Peyer's patch (tissue), 4 donors: ENCODE results near the gene H2BK1.

ENCODE experiments used
- POLR2A ChIP-seq, 2 donors: fragments of 450-650 bp; IDR thresholded peaks; one replicate each; pipeline ENCODE4 v1.5.1; 2017; ENCODE audit warnings: antibody characterized with exemption in 2 of 2, mild to moderate bottlenecking in 2 of 2, moderate library complexity in 2 of 2
- TF ChIP-seq, protein P1 (sequence below), 6 experiments: fragments of 450-650 bp in 4 of 6; fragments of 200-600 bp in 2 of 6; sonication (generic) in 1 of 6; IDR thresholded peaks; one replicate each; pipeline ENCODE4 v1.5.1; 2017 to 2019; ENCODE audit warnings: antibody characterized with exemption in 6 of 6, mild to moderate bottlenecking in 3 of 6, moderate library complexity in 1 of 6

DNA sequence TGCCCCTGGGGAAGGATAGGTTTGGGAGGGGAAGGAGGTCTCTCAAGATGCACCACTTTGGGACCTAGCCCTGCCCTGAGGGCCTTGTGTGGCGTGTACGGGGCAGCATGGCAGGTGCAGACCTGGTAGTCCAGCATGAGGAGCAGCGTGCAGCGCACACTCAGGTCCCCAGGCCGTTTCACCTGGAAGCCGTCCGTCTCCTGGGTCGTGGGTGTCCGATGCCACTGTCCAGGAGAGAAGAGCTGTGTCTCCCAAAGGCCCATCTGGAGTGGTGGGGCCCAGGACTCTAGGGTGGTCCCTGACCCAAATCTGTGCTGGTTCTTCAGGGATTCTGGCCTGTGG is 31.4 kb upstream of the H2BK1 start:
- TF ChIP-seq POLR2A (IDR thresholded peaks at IDR 0.05) = no peak
- TF ChIP-seq, protein P1, sequence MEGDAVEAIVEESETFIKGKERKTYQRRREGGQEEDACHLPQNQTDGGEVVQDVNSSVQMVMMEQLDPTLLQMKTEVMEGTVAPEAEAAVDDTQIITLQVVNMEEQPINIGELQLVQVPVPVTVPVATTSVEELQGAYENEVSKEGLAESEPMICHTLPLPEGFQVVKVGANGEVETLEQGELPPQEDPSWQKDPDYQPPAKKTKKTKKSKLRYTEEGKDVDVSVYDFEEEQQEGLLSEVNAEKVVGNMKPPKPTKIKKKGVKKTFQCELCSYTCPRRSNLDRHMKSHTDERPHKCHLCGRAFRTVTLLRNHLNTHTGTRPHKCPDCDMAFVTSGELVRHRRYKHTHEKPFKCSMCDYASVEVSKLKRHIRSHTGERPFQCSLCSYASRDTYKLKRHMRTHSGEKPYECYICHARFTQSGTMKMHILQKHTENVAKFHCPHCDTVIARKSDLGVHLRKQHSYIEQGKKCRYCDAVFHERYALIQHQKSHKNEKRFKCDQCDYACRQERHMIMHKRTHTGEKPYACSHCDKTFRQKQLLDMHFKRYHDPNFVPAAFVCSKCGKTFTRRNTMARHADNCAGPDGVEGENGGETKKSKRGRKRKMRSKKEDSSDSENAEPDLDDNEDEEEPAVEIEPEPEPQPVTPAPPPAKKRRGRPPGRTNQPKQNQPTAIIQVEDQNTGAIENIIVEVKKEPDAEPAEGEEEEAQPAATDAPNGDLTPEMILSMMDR (IDR thresholded peaks at IDR 0.05) = no peak
